Measurements from ENCODE around the gene SPATA33. TPM values are rescaled to one million over a fixed set of nuclear protein-coding genes. Genes with fewer than 3 reads are reported as not detected.
"Not testable (repeated sequence)": the region's sequence is repeated elsewhere in the genome, so short reads cannot be mapped to it uniquely, and the experiment has no call there.

Gene SPATA33
- total RNA-seq, 1 donor = 3.3 TPM

DNA sequence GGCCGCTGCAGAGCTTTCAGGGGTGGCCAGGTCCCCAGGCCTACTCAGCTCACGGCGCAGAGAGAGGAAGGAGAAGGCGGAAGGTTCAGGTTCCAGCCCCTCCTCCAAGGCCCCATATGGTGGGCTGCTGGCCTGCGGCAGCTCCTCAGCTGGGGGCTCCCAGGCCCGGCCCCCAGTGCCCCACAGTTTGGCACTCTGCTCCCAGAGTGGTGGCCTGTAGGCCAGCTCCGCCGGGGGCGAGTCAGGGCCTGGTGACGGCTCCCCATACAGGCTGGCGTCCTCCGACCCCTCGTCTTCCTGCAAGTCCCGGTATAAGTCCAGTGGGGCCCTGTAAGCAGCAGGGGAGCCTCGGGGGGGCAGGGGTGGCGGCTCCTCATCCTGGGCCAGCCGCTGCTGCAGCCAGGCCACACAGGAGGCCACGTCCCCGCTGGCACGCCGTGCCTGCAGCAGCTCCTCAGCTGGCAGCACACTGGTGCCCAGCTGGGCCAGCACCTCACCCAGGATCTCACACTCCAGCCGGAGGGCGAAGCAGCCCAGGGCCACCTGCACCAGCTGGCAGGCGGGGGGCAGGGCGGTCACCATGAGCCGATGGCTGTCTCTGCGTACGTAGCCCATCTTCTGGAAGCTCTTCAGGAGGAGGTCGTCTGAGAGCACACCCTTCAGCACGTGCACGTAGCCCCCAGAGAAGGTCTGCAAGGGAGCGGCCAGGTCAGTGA, 40.1 kb downstream of the SPATA33 start:
- Histone ChIP-seq H3K4me2 (ENCODE audit: insufficient read depth, low read length) (no peak overlapping the region), H3K9me3 (ENCODE audit: low read depth, low read length) (no peaks in the 10 kb centered on the region), H3K27ac (ENCODE audit: low read depth, low read length) (no peak overlapping the region), H3K79me2 (ENCODE audit: insufficient read depth, low read length) (peaks cover 3% of the 10 kb centered on the region), H2AFZ (ENCODE audit: low read length) (no peak overlapping the region), H3K4me1 (ENCODE audit: insufficient read depth, low read length) (peaks cover 11% of the 10 kb centered on the region), H4K20me1 (ENCODE audit: insufficient read depth, low read length) (peaks cover 18% of the 10 kb centered on the region), H3K27me3 (ENCODE audit: insufficient read depth, low read length) (no peaks in the 10 kb centered on the region), H3K36me3 (ENCODE audit: insufficient read depth, low read length) (peaks cover 13% of the 10 kb centered on the region), H3K4me3 (ENCODE audit: insufficient read depth, low read length) (no peak overlapping the region)
- peak; percentile 78 for DNase-seq (ENCODE audit: insufficient read length, low spot score, missing footprints)
- TF ChIP-seq, protein P1, sequence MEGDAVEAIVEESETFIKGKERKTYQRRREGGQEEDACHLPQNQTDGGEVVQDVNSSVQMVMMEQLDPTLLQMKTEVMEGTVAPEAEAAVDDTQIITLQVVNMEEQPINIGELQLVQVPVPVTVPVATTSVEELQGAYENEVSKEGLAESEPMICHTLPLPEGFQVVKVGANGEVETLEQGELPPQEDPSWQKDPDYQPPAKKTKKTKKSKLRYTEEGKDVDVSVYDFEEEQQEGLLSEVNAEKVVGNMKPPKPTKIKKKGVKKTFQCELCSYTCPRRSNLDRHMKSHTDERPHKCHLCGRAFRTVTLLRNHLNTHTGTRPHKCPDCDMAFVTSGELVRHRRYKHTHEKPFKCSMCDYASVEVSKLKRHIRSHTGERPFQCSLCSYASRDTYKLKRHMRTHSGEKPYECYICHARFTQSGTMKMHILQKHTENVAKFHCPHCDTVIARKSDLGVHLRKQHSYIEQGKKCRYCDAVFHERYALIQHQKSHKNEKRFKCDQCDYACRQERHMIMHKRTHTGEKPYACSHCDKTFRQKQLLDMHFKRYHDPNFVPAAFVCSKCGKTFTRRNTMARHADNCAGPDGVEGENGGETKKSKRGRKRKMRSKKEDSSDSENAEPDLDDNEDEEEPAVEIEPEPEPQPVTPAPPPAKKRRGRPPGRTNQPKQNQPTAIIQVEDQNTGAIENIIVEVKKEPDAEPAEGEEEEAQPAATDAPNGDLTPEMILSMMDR (IDR thresholded peaks at IDR 0.05; ENCODE audit: extremely low read depth, low read depth, low read length) = no peak

DNA sequence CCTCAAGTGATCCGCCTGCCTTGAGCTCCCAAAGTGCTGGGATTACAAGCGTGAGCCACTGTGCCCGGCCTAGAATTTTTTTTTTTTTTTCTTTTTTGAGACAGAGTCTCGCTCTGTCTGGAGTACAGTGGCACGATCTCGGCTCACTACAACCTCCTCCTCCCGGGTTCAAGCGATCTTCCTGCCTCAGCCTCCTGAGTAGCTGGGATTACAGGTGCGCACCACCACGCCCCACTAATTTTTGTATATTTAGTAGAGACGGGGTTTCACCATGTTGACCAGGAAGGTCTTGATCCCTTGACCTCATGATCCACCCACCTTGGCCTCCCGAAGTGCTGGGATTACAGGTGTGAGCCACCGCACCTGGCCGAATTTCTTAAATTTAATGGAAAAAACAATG, 41.1 kb downstream of the SPATA33 start:
- not testable (repeated sequence) for H3K36me3 ChIP-seq (ENCODE audit: insufficient read depth, low read length); H3K9me3 ChIP-seq (ENCODE audit: low read depth, low read length); H3K27me3 ChIP-seq (ENCODE audit: insufficient read depth, low read length); H3K79me2 ChIP-seq (ENCODE audit: insufficient read depth, low read length); H3K4me3 ChIP-seq (ENCODE audit: insufficient read depth, low read length); H3K27ac ChIP-seq (ENCODE audit: low read depth, low read length); H2AFZ ChIP-seq (ENCODE audit: low read length); H3K4me2 ChIP-seq (ENCODE audit: insufficient read depth, low read length); DNase-seq (ENCODE audit: insufficient read length, low spot score, missing footprints)
- peaks cover 18% of the 10 kb centered on the region for H4K20me1 ChIP-seq (ENCODE audit: insufficient read depth, low read length)
- H3K4me1 ChIP-seq (ENCODE audit: insufficient read depth, low read length) = peaks cover 11% of the 10 kb centered on the region

DNA sequence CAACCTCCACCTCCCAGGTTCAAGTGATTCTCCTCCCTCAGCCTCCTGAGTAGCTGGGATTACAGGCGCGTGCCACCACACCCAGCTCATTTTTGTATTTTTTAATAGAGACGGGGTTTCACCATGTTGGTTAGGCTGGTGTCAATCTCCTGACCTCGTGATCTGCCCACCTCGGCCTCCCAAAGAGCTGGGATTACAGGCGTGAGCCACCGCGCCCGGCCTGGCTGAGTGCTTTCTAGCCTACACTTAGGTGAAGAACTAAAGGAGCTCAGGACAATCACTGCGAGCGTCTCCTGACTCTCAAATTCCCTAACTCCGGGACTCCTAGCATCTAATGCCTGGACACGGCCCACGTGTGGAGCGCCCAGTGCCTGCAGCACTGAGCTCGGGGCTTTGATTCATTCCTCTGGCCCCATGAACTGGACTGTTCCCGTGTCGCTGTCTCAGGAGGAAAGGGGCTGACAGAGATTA, 42.0 kb downstream of the SPATA33 start:
- peaks cover 11% of the 10 kb centered on the region for H3K4me1 ChIP-seq (ENCODE audit: insufficient read depth, low read length)
- H3K79me2 ChIP-seq (ENCODE audit: insufficient read depth, low read length); H3K36me3 ChIP-seq (ENCODE audit: insufficient read depth, low read length); H2AFZ ChIP-seq (ENCODE audit: low read length); DNase-seq (ENCODE audit: insufficient read length, low spot score, missing footprints); H3K9me3 ChIP-seq (ENCODE audit: low read depth, low read length); H3K27me3 ChIP-seq (ENCODE audit: insufficient read depth, low read length): not testable (repeated sequence)
- H3K27ac ChIP-seq (ENCODE audit: low read depth, low read length) = peak overlapping the region; percentile 82
- H3K4me2 ChIP-seq (ENCODE audit: insufficient read depth, low read length) = peak overlapping the region; percentile 93
- peaks cover 18% of the 10 kb centered on the region for H4K20me1 ChIP-seq (ENCODE audit: insufficient read depth, low read length)
- peak overlapping the region; percentile 80 for H3K4me3 ChIP-seq (ENCODE audit: insufficient read depth, low read length)

DNA sequence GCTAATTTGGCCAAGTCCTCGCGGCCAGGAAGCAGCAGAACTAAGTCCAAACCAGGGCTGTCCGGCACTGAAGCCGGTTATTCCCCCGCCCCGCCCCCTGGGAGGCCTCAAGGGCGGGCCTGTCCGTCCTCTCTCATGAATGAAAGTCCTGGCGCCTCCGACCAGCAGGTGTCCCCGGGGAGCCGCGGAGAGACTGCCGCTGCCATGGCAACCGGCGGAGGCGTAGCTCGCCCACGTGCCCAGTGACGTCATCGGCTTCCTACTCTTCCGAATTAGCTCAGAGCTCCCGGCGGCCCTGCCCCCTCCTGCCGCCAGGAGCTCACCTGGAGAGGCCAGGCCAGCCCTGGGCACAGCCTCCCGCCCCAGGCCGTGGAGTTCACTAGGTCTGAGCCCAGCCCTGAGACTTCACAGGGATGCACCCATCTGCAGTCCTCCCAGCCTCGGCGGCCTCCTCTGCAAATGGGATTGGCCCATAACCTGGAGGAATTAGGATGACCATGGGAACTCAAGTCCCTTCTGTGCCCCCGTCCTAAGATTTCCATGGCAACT, 42.5 kb downstream of the SPATA33 start:
- H3K4me2 ChIP-seq (ENCODE audit: insufficient read depth, low read length) = peak overlapping the region; percentile 93
- peaks cover 18% of the 10 kb centered on the region for H4K20me1 ChIP-seq (ENCODE audit: insufficient read depth, low read length)
- no peaks in the 10 kb centered on the region for H3K36me3 ChIP-seq (ENCODE audit: insufficient read depth, low read length)
- no peak overlapping the region for H2AFZ ChIP-seq (ENCODE audit: low read length)
- H3K4me1 ChIP-seq (ENCODE audit: insufficient read depth, low read length) = peaks cover 11% of the 10 kb centered on the region
- TF ChIP-seq, protein P1 (IDR thresholded peaks at IDR 0.05; ENCODE audit: extremely low read depth, low read depth, low read length) = peak; percentile 25
- H3K27me3 ChIP-seq (ENCODE audit: insufficient read depth, low read length) = peaks cover 4% of the 10 kb centered on the region
- peak; percentile 100 for DNase-seq (ENCODE audit: insufficient read length, low spot score, missing footprints)
- no peaks in the 10 kb centered on the region for H3K9me3 ChIP-seq (ENCODE audit: low read depth, low read length)
- H3K27ac ChIP-seq (ENCODE audit: low read depth, low read length) = peak overlapping the region; percentile 82
- H3K4me3 ChIP-seq (ENCODE audit: insufficient read depth, low read length) = peak overlapping the region; percentile 80
- peaks cover 3% of the 10 kb centered on the region for H3K79me2 ChIP-seq (ENCODE audit: insufficient read depth, low read length)

All from osteoblast (primary cell).